GM12801 (cell line): ENCODE results near the gene NRXN2.

Source experiments
- TF ChIP-seq, protein P1 (sequence below): IDR thresholded peaks from one replicate; pipeline ENCODE4 v1.5.1; 2011; ENCODE audit warnings: control low read depth; ENCODE audit not compliant: insufficient read length; ENCODE audit errors: extremely low read depth

NRXN2 gene

GRCh38 chr11:64610596-64610995 is 112.4 kb downstream of the NRXN2 start:
- TF ChIP-seq, protein P1, sequence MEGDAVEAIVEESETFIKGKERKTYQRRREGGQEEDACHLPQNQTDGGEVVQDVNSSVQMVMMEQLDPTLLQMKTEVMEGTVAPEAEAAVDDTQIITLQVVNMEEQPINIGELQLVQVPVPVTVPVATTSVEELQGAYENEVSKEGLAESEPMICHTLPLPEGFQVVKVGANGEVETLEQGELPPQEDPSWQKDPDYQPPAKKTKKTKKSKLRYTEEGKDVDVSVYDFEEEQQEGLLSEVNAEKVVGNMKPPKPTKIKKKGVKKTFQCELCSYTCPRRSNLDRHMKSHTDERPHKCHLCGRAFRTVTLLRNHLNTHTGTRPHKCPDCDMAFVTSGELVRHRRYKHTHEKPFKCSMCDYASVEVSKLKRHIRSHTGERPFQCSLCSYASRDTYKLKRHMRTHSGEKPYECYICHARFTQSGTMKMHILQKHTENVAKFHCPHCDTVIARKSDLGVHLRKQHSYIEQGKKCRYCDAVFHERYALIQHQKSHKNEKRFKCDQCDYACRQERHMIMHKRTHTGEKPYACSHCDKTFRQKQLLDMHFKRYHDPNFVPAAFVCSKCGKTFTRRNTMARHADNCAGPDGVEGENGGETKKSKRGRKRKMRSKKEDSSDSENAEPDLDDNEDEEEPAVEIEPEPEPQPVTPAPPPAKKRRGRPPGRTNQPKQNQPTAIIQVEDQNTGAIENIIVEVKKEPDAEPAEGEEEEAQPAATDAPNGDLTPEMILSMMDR, result no peak

GRCh38 chr11:64609436-64610047 is 113.5 kb downstream of the NRXN2 start:
- TF ChIP-seq, protein P1, result no peak

DNA sequence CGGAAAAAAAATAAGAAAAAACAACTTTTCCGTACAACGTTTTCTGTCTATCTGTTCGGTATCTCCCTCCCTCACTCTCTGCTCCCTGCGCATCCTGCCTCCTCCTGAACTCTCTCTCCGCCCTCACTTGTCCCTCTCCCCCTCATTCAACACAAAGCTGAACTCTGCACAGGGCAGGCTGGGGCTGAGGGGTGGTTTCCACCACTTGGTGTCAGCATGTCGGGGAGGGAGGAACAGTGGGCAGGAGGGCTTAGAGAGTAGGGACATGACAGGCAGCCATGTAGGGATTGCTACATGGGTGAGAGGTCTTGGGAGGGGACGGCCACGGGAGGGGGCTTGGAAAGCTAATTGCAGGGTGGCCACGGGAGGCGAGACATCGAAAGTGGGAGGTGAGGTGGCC is 114.4 kb downstream of the NRXN2 start:
- TF ChIP-seq, protein P1, result no peak

DNA sequence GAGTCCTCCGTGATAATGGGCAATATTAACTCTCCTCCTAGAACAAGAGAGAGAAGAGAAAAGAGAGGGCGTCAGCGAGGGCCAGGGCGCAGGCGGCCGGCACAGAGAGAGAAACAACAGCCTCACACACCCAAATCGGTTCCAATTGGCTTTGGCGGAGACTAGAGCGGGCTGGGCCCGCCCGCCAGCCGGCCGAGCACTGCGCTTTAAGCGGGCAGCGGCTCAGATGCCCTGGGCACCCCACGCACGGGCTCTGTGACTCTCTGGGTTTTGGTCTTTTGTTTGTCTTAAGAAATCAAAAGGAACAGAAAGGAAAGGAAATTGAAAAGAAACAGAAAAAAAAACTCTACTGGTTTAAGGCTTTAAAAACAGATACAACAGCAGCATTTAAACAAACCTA is 115.0 kb downstream of the NRXN2 start:
- TF ChIP-seq, protein P1, result no peak

GRCh38 chr11:64607381-64607985 is 115.5 kb downstream of the NRXN2 start:
- TF ChIP-seq, protein P1, result no peak

- TF ChIP-seq, protein P1, result no peak
Observed at GRCh38 chr11:64606796-64607380, 116.1 kb downstream of the NRXN2 start.

DNA sequence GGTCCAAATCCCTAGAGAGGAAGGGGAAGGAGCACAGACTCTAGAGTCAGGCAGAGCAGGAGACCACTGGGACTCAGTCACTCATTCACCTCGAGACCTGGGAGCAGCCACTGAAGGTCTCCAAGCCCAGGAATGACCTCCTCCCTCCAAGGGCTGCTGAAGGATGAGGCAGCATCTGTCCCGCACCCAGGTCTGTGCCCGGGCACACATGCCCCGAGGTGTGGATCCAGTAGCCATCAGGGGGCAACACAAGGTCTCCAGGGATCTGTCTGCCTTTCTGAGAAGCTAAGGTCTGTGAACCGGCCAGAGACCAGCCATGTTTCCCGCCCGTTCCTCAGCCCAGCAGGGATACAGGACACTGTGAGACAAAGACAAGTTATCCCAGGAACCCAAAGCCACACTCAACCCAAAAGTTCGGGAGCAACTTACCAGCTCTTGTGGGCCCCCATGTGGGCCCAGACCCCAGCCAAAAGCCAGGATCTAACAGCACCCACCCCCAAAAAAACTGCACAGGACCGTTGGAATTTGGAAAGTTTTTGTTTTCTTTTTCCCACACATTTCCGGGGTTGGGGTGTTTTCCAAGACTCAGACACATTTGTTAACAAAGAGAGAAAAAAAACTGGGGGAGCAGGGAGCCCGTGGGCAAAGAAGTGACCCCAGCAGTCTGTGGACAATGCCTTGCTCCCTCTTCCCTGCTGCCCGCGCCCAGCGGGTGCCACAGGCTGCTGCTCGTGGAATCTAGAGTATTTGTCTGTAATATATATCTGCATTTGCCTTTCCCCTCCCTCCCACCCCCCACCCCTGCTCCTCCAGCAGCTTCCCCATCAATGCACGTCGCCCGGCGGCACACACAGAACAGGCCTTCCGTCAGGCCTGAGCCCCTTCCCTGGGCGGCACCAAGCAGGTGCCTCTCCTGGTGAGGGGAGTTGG is 117.1 kb downstream of the NRXN2 start:
- TF ChIP-seq, protein P1, result no peak
